ENCODE data around the gene ALOX15B. TPM values are rescaled to one million over a fixed set of nuclear protein-coding genes. Genes with fewer than 3 reads are reported as not detected.
"Not testable (repeated sequence)": the region's sequence is repeated elsewhere in the genome, so short reads cannot be mapped to it uniquely, and the experiment has no call there.

The ALOX15B gene
- polyA plus RNA-seq, 4 donors = 0.91 to 1.9 (median 1.3) TPM

GRCh38 chr17:8076502-8077266 is 37.8 kb downstream of the ALOX15B start:
- no peak for DNase-seq (ENCODE audit: low read depth in 4 of 4, low spot score in 3 of 4)

GRCh38 chr17:8077939-8078338 is 39.1 kb downstream of the ALOX15B start:
- not testable (repeated sequence) for DNase-seq (ENCODE audit: low read depth in 4 of 4, low spot score in 3 of 4)

- DNase-seq (ENCODE audit: low read depth in 4 of 4, low spot score in 3 of 4) = peak in 2 of 4 donors; percentile 53 to 72
These were observed 40.7 kb downstream of the ALOX15B start for GRCh38 chr17:8079291-8080207.

GRCh38 chr17:8080208-8080798 is 41.4 kb downstream of the ALOX15B start:
- no peak for DNase-seq (ENCODE audit: low read depth in 4 of 4, low spot score in 3 of 4)

- no peak for DNase-seq (ENCODE audit: low read depth in 4 of 4, low spot score in 3 of 4)
These were observed 42.0 kb downstream of the ALOX15B start for GRCh38 chr17:8080799-8081219.

GRCh38 chr17:8081876-8082275 is 43.0 kb downstream of the ALOX15B start:
- no peak for DNase-seq (ENCODE audit: low read depth in 4 of 4, low spot score in 3 of 4)

- no peak for DNase-seq (ENCODE audit: low read depth in 4 of 4, low spot score in 3 of 4)
These were observed 43.4 kb downstream of the ALOX15B start for GRCh38 chr17:8082292-8082691.

- no peak for DNase-seq (ENCODE audit: low read depth in 4 of 4, low spot score in 3 of 4)
These were observed 45.4 kb downstream of the ALOX15B start for GRCh38 chr17:8084250-8084649.

GRCh38 chr17:8087075-8087951 is 48.5 kb downstream of the ALOX15B start, which contains the start of gene ALOX12B:
TSS of gene ALOX12B (minus strand) at chr17:8087716. CDS start at chr17:8087442, 274 bp downstream.
- no peak for DNase-seq (ENCODE audit: low read depth in 4 of 4, low spot score in 3 of 4)

GRCh38 chr17:8087952-8088230 is 49.0 kb downstream of the ALOX15B start:
- no peak for DNase-seq (ENCODE audit: low read depth in 4 of 4, low spot score in 3 of 4)

GRCh38 chr17:8089728-8090127 is 50.9 kb downstream of the ALOX15B start:
- no peak for DNase-seq (ENCODE audit: low read depth in 4 of 4, low spot score in 3 of 4)

- no peak for DNase-seq (ENCODE audit: low read depth in 4 of 4, low spot score in 3 of 4)
These were observed 52.3 kb downstream of the ALOX15B start for GRCh38 chr17:8091033-8091687.

- no peak for DNase-seq (ENCODE audit: low read depth in 4 of 4, low spot score in 3 of 4)
These were observed 56.5 kb downstream of the ALOX15B start for GRCh38 chr17:8095361-8095760.

- DNase-seq (ENCODE audit: low read depth in 4 of 4, low spot score in 3 of 4) = no peak
These were observed 57.7 kb downstream of the ALOX15B start for GRCh38 chr17:8096541-8096940.

Other genes with a start within 250 kb of the ALOX15B start
- 10 to 100 TPM; 21.8 to 28.1 (median 22.8) TPM for gene KDM6B, start 204.8 kb upstream of the ALOX15B start, polyA plus RNA-seq (ENCODE audit: insufficient read length in 4 of 4)
- 10 to 100 TPM; 24.2 to 29.6 (median 28.4) TPM for gene TMEM88, start 184.0 kb upstream of the ALOX15B start, polyA plus RNA-seq (ENCODE audit: insufficient read length in 4 of 4)
- gene NAA38, start 181.5 kb upstream of the ALOX15B start, polyA plus RNA-seq (ENCODE audit: insufficient read length in 4 of 4) = 100 to 1,000 TPM in 1 of 4 donors, 10 to 100 TPM in 3; 74.9 to 109 (median 81.6) TPM
- gene CYB5D1, start 181.1 kb upstream of the ALOX15B start, polyA plus RNA-seq (ENCODE audit: insufficient read length in 4 of 4) = 10 to 100 TPM; 21.7 to 26.4 (median 24.3) TPM
- 100 to 1,000 TPM; 149 to 161 (median 157) TPM for gene CHD3, start 150.3 kb upstream of the ALOX15B start, polyA plus RNA-seq (ENCODE audit: insufficient read length in 4 of 4)
- gene RNF227, start 122.8 kb upstream of the ALOX15B start, polyA plus RNA-seq (ENCODE audit: insufficient read length in 4 of 4) = 1 to 10 TPM; 4.4 to 5.7 (median 4.6) TPM
- gene KCNAB3, start 109.2 kb upstream of the ALOX15B start, polyA plus RNA-seq (ENCODE audit: insufficient read length in 4 of 4) = 10 to 100 TPM in 2 of 4 donors, 1 to 10 TPM in 2; 9.6 to 11.5 (median 10.4) TPM
- gene TRAPPC1, start 107.1 kb upstream of the ALOX15B start, polyA plus RNA-seq (ENCODE audit: insufficient read length in 4 of 4) = 100 to 1,000 TPM; 129 to 157 (median 142) TPM
- gene CNTROB, start 106.9 kb upstream of the ALOX15B start, polyA plus RNA-seq (ENCODE audit: insufficient read length in 4 of 4) = 10 to 100 TPM; 47.3 to 56.2 (median 54.1) TPM
- under 1 TPM in 3 of 4 donors, not detected in 1; 0.35 to 0.56 (median 0.37) TPM for gene GUCY2D, start 36.4 kb upstream of the ALOX15B start, polyA plus RNA-seq (ENCODE audit: insufficient read length in 4 of 4)
- 1 to 10 TPM in 1 of 4 donors, under 1 TPM in 3; 0.62 to 1.1 (median 0.71) TPM for gene ALOX12B, start 48.7 kb downstream of the ALOX15B start, polyA plus RNA-seq (ENCODE audit: insufficient read length in 4 of 4)
- gene ALOXE3, start 79.5 kb downstream of the ALOX15B start, polyA plus RNA-seq (ENCODE audit: insufficient read length in 4 of 4) = under 1 TPM in 1 of 4 donors, not detected in 3; 0.04 TPM
- under 1 TPM in 1 of 4 donors, not detected in 3; 0.08 TPM for gene HES7, start 85.0 kb downstream of the ALOX15B start, polyA plus RNA-seq (ENCODE audit: insufficient read length in 4 of 4)
- gene PER1, start 113.3 kb downstream of the ALOX15B start, polyA plus RNA-seq (ENCODE audit: insufficient read length in 4 of 4) = 10 to 100 TPM; 20.4 to 38.1 (median 25.5) TPM
- 100 to 1,000 TPM; 122 to 138 (median 126) TPM for gene VAMP2, start 123.9 kb downstream of the ALOX15B start, polyA plus RNA-seq (ENCODE audit: insufficient read length in 4 of 4)
- gene TMEM107, start 137.3 kb downstream of the ALOX15B start, polyA plus RNA-seq (ENCODE audit: insufficient read length in 4 of 4) = 10 to 100 TPM; 23.9 to 26.4 (median 25.3) TPM
- 1 to 10 TPM; 3.4 to 5.3 (median 4.4) TPM for gene BORCS6, start 151.1 kb downstream of the ALOX15B start, polyA plus RNA-seq (ENCODE audit: insufficient read length in 4 of 4)
- gene AURKB, start 171.5 kb downstream of the ALOX15B start, polyA plus RNA-seq (ENCODE audit: insufficient read length in 4 of 4) = 10 to 100 TPM; 31.5 to 37.5 (median 33.8) TPM
- gene CTC1, start 209.0 kb downstream of the ALOX15B start, polyA plus RNA-seq (ENCODE audit: insufficient read length in 4 of 4) = 10 to 100 TPM; 25.3 to 37.1 (median 28.6) TPM
- 10 to 100 TPM; 41.0 to 49.0 (median 45.1) TPM for gene PFAS, start 210.2 kb downstream of the ALOX15B start, polyA plus RNA-seq (ENCODE audit: insufficient read length in 4 of 4)
- 10 to 100 TPM; 27.5 to 33.6 (median 31.3) TPM for gene RANGRF, start 249.6 kb downstream of the ALOX15B start, polyA plus RNA-seq (ENCODE audit: insufficient read length in 4 of 4)

All from right renal pelvis (tissue), 4 donors.